Uterus (tissue), 4 donors: ENCODE measurements around the gene TTLL12. TPM values are rescaled to one million over a fixed set of nuclear protein-coding genes. Genes with fewer than 3 reads are reported as not detected.

ENCODE experiments used
- DNase-seq, 2 donors: peaks; one replicate each; pipeline ENCODE4 v3.0.0-alpha.2; 2019 to 2020
- H3K27ac ChIP-seq, 2 donors: fragments of 200-600 bp; sonication (generic); 1 replicate in 1 of 2; 2 replicates in 1 of 2; pipeline ENCODE4 v1.5.1; 2016 to 2018
- H3K27me3 ChIP-seq, 2 donors: fragments of 200-600 bp; sonication (generic); one replicate each; pipeline ENCODE4 v1.5.1; 2018 to 2019; ENCODE audit warnings: control low read depth in 1 of 2
- H3K36me3 ChIP-seq, 2 donors: fragments of 200-600 bp; sonication (generic); one replicate each; pipeline ENCODE4 v1.5.1; 2019; ENCODE audit warnings: control low read depth in 1 of 2
- H3K4me1 ChIP-seq, 2 donors: fragments of 200-600 bp; sonication (generic); one replicate each; pipeline ENCODE4 v1.5.1; 2018 to 2019; ENCODE audit warnings: control low read depth in 1 of 2
- H3K4me3 ChIP-seq, 2 donors: fragments of 200-600 bp; sonication (generic); 1 replicate in 1 of 2; 2 replicates in 1 of 2; pipeline ENCODE4 v1.5.1; 2018 to 2019; ENCODE audit warnings: mild to moderate bottlenecking in 1 of 2
- H3K9me3 ChIP-seq, 2 donors: fragments of 200-600 bp; sonication (generic); one replicate each; pipeline ENCODE4 v1.5.1; 2019; ENCODE audit warnings: control low read depth in 1 of 2
- POLR2A ChIP-seq, 2 donors: fragments of 450-650 bp; IDR thresholded peaks; one replicate each; pipeline ENCODE4 v1.6.1; 2016; ENCODE audit warnings: antibody characterized with exemption in 2 of 2, mild to moderate bottlenecking in 1 of 2, moderate library complexity in 1 of 2
- intact Hi-C: fragments of 100-400 bp; cut with DNase I; formaldehyde crosslinking; loops from one replicate; pipeline ENCODE4 v1.15.1; 2023; ENCODE audit warnings: low total_unique reads
- total RNA-seq, 4 donors: library from RNA; depleted of rRNA in 3 of 4; stranded (reverse); fragments of >200 nt in 3 of 4; gene quantifications; one replicate each; pipeline versions ENCODE4 v1.1.0 to v1.2.4, GENCODE V29; 2014 to 2023
- TF ChIP-seq, protein P1 (sequence below), 4 experiments: fragments of 200-600 bp in 2 of 4; fragments of 450-650 bp in 2 of 4; sonication (generic) in 2 of 4; IDR thresholded peaks; one replicate each; pipeline ENCODE4 v1.5.1; 2016 to 2019; ENCODE audit warnings: antibody characterized with exemption in 4 of 4, mild to moderate bottlenecking in 2 of 4, moderate library complexity in 1 of 4
- donor health status: DM: yes; HTN: yes; CAD: no.

Gene TTLL12
- total RNA-seq, 4 donors from 2014 or later = 6.7 to 29.7 (median 17.3) TPM

GRCh38 chr22:43169310-43170130, 17.4 kb downstream of the TTLL12 start:
- intact Hi-C loops = no loop called here
- H3K9me3 ChIP-seq = no peaks in the 10 kb centered on the region
- H3K4me3 ChIP-seq = no peak overlapping the region
- H3K4me1 ChIP-seq = no peaks in the 10 kb centered on the region
- TF ChIP-seq, protein P1, sequence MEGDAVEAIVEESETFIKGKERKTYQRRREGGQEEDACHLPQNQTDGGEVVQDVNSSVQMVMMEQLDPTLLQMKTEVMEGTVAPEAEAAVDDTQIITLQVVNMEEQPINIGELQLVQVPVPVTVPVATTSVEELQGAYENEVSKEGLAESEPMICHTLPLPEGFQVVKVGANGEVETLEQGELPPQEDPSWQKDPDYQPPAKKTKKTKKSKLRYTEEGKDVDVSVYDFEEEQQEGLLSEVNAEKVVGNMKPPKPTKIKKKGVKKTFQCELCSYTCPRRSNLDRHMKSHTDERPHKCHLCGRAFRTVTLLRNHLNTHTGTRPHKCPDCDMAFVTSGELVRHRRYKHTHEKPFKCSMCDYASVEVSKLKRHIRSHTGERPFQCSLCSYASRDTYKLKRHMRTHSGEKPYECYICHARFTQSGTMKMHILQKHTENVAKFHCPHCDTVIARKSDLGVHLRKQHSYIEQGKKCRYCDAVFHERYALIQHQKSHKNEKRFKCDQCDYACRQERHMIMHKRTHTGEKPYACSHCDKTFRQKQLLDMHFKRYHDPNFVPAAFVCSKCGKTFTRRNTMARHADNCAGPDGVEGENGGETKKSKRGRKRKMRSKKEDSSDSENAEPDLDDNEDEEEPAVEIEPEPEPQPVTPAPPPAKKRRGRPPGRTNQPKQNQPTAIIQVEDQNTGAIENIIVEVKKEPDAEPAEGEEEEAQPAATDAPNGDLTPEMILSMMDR (IDR thresholded peaks at IDR 0.05) = no peak
- no peak for TF ChIP-seq POLR2A (IDR thresholded peaks at IDR 0.05)
- DNase-seq = no peak
- H3K27ac ChIP-seq = no peak overlapping the region
- H3K27me3 ChIP-seq = no peaks in the 10 kb centered on the region
- no peaks in the 10 kb centered on the region for H3K36me3 ChIP-seq

GRCh38 chr22:43168471-43169309, 18.2 kb downstream of the TTLL12 start:
- Histone ChIP-seq H3K9me3 (no peaks in the 10 kb centered on the region), H3K36me3 (no peaks in the 10 kb centered on the region), H3K4me1 (no peaks in the 10 kb centered on the region), H3K27ac (no peak overlapping the region), H3K27me3 (no peaks in the 10 kb centered on the region), H3K4me3 (no peak overlapping the region)
- intact Hi-C loops = no loop called here
- no peak for DNase-seq
- TF ChIP-seq POLR2A (IDR thresholded peaks at IDR 0.05) = no peak
- TF ChIP-seq, protein P1 (IDR thresholded peaks at IDR 0.05) = no peak

- TF ChIP-seq POLR2A (IDR thresholded peaks at IDR 0.05) = no peak
- TF ChIP-seq, protein P1 (IDR thresholded peaks at IDR 0.05) = no peak
- Histone ChIP-seq H3K4me3 (no peak overlapping the region), H3K36me3 (no peaks in the 10 kb centered on the region), H3K27me3 (no peaks in the 10 kb centered on the region), H3K4me1 (no peaks in the 10 kb centered on the region), H3K27ac (no peak overlapping the region), H3K9me3 (no peaks in the 10 kb centered on the region)
- intact Hi-C loops = no loop called here
- DNase-seq = no peak
Measured at GRCh38 chr22:43167001-43167589, 19.8 kb downstream of the TTLL12 start.

- Histone ChIP-seq H3K4me3 (no peak overlapping the region), H3K4me1 (no peaks in the 10 kb centered on the region), H3K9me3 (no peaks in the 10 kb centered on the region), H3K36me3 (no peaks in the 10 kb centered on the region), H3K27ac (no peak overlapping the region), H3K27me3 (no peaks in the 10 kb centered on the region)
- no peak for TF ChIP-seq POLR2A (IDR thresholded peaks at IDR 0.05)
- TF ChIP-seq, protein P1 (IDR thresholded peaks at IDR 0.05) = no peak
- DNase-seq = no peak
- intact Hi-C loops = no loop called here
Measured at GRCh38 chr22:43166132-43166930, 20.6 kb downstream of the TTLL12 start.
